ENCODE data around the gene C1S.
"Not testable (repeated sequence)": the region's sequence is repeated elsewhere in the genome, so short reads cannot be mapped to it uniquely, and the experiment has no call there.

Gene C1S

DNA sequence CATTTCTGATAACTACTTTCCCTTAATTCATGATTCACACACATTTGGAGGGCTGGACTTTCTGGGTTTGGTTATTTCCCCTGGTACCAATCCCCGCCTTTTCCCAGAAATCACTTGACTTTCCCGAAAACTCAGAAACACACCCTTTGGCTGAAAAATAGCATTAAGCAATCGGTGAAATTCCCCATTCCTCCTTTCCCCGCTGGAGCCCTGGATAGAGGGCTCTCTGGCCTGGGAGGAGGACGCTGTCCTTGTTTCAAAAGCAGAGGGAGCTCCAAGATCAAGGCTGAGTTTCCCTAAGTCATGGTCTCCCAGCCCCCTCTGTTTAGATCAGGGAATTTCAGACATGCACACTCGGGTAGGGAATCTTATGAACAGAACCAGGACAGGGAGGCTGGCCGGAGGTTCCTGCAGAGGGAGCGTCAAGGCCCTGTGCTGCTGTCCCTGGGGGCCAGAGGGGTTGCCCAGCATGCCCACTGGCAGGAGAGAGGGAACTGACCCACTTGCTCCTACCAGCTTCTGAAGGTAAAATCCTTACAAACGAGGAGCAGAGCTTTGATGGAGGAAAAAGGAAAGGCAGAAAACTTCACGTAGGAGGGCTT lies at the start of gene C1S:
C1S (plus strand) TSS at position 366 of the 602 bp plus-strand sequence. CDS start 1,195 bp downstream, outside the sequence.
- no peak for DNase-seq

DNA sequence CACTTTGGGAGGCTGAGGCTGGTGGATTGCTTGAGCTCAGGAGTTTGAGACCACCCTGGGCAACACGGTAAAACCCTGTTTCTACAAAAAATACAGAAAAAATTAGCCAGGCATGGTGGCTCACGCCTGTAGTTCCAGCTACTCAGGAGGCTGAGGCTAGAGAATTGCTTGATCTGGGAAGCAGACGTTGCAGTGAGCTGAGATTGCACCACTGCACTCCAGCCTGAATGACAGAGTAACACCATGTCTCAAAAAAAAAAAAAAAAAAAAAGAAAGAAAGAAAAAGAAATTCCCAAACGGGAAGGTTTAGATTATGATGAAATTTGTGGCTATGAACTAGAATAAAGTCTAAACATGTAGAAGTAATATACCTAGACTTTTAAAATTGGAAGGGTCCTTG lies 49.1 kb upstream of the C1S start:
- DNase-seq: not testable (repeated sequence)

DNA sequence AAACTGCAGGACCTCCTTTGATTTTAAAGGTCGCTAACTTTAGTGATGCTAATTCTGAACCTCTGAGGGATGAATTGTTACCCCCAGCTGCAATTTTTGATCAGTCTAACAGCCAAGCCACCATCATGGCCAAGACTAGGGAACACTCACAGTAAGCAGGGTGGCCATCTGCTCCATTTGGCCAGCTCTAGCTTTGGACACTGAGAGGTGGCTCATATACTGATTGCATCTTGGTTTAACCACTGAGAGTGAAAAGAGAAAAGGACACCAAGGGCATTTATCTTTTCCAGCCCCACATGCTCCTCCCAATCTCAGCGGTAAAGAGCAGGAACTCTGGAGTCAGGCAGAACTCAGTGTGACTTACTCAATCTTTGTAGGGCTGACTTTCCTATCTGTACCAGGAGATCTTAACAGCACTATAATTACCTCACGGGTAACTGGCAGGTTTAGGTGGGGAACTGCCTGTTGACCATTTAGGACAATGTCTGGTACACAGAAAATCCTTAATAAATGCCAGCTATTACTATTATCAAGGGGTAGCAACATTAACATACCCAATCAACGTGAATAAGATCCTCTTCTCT lies 48.4 kb upstream of the C1S start:
- DNase-seq: no peak

DNA sequence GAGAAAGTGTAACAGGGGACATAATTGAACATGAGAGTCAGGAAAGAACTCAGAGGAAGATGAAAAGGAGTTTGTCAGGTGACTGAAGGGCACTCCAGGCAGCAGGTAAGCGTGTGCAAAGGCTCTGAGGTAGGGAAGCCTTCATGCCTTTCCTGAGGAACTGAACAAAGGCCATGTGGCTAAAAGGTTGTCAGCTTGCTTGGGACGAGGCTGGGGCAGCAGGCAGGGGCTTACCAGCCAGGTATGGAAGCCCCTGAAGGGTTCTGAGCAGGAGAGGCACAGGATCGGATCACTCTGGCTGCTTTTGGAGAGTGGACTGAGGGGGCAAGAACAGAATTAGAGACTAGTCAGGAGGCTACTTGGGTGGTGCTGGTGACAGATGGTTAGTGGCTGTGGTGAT lies 47.4 kb upstream of the C1S start:
- DNase-seq: no peak

DNA sequence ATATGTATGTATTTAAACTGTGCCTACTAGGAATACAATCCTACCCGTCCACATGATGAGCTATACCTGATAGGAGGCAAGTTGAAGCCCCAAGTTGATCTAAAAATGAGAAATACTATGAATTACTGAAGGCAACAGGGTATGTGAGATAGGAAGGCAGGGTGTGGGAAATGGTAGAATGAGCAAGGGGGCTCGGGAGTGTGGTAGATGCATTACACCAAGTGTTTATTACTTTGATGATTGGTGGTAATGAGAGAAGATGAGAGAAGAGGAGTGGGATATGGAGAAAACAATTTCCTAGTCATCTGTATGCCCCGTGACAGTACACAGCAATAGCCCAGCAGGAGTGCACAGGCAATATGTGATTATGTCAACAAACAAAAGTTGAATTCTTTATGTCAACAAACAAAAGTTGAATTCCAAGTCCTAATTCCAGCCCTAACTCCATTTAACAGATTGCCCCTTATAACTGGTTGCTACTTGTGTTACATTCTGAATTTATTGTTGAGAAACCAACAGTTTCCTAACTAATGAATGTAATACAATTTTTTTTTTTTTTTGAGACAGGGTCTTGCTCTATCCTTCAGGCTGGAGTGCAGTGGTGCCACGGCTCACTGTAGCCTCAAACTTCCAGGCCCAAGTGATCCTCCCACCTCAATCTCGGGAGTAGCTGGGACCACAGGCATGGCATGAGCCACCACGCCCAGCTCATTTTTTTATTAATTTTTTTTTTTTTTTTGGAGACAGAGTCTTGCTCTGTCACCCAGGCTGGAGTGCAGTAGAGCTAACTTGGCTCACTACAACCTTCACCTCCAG lies 44.8 kb upstream of the C1S start:
- no peak for DNase-seq

DNA sequence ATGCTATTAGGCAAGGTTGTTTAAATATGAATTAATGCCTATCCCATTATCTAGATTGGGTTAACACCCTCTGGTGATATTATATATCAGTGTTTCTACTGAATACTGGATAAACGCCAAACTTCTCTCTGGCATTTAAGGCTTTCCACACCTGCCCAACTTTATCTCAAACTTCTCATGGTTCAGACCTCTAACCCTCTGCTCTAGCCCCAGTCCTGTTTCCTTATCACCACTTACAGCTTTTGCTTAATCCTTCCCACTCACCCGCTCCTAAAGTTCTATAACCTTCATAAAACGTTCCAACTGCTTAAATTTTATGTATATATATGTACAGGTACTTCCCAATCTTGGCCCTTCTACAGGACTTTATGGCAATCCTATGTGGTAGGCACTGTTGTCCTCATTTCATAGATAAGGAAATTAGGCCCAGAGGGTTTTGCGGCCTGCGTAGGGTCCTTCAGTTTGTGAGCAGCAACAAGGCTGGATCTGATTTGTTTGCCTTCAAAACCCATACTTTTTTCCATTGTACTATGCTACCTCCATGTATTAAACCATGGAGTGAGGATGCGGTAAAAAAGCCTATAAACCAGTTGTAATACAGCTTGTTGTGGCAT lies 43.5 kb upstream of the C1S start:
- DNase-seq: no peak

DNA sequence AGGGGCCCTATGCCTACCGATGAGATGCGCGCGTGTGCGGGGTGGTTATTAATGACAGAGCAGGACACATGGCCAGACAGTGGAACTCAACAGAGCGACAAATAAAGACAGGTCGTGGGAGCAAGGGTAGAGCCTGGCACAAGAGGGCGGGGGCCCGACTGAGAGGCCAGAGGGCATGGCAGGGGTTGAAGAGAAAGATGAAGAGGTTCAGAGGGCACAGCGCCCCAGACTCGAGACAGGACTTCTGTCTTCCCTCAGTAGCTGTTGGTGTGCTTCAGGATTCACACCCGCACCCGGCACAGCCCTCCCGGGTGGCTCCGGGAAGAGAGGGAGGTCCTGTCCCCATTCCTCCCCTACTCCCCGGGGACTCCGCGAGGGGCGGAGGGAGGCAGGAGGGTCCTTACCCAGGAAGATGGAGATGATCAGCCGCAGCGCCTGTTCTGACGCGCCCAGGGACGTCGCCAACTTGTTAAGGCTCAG lies 42.6 kb upstream of the C1S start:
- DNase-seq: peak; percentile 77

DNA sequence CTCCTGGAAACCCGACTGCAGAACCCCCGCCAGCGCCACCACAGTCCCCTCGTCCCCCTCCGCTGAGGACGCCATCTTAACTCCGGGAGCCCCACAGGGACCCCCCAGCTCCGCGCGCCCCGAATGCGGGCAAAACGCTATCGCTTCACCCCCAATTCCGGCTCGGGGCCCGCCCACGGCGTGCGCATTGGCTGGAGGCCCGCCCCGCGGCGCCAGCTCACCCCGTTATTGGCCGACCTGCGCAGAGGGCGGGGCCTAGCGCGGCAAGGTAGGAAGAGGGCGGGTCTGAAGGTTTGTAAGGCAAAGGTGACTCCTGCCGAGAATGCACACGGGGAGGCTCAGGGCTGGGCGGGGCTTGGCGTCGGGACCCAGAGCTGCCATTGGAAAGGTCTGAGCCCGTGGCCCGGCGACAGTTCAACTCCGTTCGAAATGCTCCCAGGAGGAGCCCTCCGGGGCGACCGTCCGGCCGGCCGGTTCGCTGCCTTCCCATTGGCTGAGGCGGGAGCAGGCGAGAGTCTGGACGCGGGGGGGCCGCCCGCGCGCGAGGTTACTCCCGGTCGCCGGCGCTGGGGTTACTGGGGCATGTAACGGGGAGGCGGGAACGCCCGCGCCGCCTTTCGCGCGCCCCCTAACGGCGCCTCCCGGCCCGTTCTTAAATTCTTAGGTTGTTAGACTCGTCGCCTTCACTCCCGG lies 42.0 kb upstream of the C1S start, which contains the start of gene LPCAT3:
LPCAT3 (minus strand) TSS at position 127 of the 693 bp plus-strand sequence; CDS start at position 75, 52 bp downstream.
- peak; percentile 95 for DNase-seq

DNA sequence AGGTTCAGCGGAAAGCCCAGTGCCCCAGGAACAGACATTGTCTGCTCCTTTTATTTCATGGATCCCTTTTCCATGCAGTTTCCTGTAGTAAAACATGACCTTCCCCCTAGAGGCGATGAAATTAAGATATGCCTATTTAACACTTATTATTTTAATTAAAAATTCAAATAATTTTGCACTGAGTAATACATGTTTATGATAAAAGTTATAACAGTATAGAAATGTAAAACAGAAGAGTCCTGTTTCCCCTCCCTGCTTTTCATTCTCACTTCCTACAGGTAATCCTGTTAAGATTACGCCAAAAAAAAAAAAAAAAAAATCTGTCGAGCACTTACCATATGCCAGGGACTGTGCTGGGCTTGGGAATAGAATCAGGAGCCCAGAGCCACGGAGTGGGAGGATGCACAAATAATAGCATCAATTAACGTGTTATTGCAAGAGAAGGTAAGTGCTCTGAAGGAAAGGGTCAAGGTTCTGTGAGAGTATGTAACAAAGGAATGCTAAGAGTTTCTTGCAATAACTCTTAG lies 41.4 kb upstream of the C1S start:
- DNase-seq: no peak

DNA sequence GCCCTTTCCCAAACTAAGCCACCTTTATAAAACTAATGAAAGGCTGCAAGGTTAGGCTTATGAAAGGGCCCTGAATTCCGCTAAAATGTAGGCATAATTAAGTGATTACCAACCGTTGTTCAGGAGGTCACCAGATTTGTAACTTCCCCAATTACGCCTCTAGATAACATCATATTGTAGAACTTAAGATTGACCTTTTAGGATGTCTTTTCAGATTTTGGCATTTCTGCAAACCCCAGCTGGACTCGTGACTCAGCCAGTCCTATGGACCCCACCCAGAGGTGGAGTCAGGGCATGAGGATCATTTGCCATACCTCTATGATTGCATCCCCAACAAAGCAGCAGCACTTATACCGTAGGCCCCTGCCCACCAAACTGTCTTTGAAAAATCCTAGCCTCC lies 38.6 kb upstream of the C1S start:
- DNase-seq: no peak

DNA sequence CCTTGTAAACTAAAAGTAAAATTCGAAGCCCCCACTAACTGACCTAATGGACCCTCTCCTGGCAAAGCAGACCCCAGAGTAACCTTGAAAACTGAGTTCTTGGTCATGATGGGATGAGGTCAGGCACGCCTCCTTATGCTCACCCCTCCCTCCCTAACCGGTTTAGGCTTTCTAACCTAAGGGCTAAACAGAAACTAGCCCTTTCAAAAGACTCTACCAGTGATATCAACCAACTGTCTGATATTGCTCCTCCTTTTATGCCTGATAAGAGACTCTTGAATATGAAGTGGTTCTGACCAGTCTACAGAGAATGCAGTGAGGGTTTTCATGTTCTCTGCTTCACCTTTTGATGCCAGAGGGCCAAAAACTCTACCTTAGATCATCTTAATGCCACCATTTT lies 37.4 kb upstream of the C1S start:
- DNase-seq: no peak

DNA sequence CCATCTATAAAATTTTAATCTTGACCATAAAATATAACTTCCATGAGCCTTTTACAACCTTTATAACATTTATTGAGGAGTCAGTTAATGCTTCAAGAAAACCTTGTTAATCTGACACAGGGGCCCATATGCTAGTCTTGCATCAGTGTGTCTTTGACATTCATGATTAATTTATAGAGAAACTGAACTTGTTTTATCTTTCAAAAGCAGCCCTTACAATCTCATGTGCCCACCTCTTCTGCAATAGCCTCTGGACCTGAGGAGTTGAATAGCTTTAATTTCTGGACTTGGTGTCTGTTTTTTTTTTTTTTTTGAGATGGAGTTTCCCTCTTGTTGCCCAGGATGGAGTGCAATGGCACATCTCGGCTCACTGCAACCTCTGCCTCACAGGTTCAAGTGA lies 33.7 kb upstream of the C1S start:
- no peak for DNase-seq

DNA sequence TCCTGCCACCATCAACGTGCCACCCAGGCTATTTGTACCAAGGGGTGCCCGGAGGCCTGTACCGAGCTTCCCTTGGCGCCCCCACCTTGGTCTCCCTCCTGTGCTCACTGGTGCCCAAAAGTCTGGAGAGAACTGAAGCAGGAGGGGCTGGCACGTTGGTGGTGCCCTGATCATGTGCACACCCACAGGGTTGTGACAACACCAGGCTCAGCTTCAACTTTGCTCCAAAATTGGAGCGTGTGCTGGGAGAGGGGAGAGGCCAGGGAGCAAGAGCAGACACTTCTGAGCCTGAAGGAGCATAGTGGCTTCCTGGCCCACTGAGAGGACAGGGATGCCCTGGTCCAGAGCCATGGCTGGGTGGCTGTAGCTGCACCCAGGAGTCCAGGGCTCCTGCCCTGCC lies 29.2 kb upstream of the C1S start:
- DNase-seq: no peak

DNA sequence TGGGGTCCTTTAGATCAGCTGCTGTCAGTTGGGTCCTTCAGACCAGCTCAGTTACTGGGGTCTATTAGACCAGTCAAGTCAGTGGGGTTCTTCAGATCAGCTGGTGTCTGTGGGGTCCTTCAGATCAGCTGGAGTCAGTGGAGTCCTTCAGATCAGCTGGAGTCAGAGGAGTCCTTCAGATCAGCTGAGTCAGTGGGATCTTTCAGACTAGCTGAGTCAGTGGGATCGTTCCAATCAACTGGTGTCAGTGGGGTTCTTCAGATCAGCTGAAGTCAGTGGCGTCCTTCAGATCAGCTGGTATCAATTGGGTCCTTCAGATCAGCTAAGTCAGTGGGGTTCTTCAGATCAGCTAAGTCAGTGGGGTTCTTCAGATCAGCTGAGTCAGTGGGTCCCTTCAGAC lies 27.5 kb upstream of the C1S start:
- DNase-seq: no peak

DNA sequence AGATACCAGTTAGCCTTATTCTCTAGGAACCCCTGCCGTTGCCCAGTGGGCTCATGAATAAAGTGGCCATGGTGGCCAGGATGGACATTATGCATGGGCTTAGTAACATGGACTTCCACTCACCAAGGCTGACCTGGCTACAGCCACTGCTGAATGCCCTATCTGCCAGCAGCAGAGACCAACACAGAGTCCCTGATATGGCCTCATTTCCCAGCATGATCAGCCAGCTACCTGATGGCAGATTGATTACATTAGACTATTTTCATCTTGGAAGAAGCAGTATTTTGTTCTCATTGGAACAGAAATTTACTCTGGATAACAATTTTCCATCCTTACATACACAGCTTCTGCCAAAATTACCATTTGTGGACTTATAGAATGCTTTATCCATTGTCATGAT lies 26.1 kb upstream of the C1S start:
- DNase-seq: no peak

DNA sequence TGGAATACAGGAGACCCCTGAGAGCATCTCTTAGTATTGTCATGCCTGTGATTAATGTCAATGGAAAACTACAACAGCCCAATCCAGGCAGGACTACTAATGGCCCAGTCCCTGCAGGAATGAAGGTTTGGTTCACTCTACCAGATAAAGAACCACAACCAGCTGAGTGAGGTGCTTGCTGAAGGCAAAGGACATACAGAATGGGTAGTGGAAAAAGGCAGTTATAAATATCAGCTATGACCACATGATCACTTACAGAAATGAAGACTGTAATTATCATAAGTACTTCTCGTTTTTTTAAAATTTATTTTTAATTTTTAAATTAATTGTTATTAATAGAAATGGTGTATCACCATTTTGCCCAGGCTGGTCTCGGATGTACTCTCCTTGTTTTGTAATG lies 25.1 kb upstream of the C1S start:
- DNase-seq: no peak

DNA sequence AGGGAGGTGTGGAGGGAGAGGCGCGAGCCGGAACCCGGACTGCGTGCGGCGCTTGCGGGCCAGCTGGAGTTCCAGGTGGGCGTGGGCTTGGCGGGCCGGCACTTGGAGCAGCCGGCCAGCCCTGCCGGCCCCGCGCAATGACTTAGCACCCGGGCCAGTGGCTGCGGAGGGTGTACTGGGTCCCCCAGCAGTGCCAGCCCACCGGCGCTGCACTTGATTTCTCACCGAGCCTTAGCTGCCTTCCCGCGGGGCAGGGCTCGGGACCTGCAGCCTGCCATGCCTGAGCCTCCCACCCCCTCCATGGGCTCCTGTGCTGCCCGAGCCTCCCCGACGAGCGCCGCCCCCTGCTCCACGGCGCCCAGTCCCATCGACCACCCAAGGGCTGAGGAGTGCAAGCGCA lies 23.1 kb upstream of the C1S start:
- DNase-seq: not testable (repeated sequence)

DNA sequence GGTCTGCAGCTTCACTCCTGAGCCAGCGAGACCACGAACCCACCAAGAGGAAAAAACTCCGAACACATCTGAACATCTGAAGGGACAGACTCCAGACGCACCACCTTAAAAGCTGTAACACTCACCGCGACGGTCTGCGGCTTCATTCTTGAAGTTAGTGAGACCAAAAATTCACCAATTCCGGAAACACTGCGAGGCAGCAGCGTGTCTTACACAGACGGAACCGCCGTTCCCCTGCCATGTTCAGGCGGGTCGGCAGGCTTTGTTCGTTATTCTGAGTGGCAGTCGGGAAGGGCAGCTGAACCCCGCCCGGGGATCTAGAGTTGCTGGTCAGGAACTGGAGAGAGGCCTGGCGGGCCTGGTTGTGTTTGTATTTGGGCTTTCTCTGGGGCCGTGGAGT lies 21.9 kb upstream of the C1S start:
- DNase-seq: no peak

DNA sequence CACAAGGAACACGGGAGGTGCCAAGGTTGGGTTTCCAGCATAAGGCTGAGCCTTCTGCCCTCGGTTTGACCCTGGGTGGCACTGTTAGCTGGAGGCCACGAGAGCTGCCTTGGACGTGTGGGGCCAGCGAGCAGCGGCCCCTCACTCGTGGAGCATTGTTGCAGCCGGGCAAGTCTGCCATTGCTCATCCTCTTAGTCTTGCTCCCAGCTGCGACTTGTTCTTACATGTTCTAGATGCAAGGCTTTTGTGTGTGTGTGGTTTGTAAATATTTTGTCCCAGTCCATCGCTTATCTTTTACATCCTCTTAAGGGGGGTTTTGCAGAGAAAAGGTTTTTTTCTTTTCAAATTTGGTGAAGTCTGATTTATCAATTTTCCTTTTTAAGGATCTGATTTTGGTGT lies 21.1 kb upstream of the C1S start:
- DNase-seq: no peak

DNA sequence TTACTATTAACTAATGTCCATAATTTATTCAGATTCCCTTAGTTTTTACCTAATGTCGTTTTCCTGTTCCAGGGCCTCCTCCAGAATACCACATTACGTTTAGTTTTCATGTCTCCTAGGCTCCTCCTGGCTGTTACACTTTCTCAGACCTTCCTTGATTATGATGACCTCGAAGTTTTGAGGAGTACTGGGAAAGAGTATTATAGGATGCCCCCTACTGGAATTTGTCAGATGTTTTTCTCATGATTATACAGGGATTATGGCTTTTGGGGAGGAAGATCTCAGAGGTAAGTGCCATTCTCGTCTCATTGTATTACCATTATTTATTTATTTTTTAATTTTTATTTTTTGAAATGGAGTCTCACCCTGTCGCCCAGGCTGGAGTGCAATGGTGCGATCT lies 17.7 kb upstream of the C1S start:
- DNase-seq: no peak

DNA sequence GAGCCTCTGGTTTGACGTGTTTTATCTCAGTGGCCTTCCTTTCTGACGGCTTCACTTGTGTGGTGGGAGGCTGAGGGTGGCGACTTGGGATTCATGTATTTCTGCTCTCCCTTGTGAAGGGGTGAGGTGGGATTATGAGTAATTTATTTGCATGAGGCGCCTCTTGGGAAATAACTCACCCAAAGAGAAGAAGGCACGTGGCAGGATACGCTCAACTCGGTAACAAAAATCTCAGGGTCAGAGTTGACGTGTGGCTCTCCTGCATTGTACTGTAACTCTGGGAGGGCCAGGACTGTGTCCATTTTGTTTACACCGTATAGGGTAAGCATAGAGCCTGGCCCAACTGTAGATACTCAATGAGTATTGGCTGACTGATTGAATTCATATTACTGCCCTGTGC lies 14.6 kb upstream of the C1S start:
- DNase-seq: no peak

DNA sequence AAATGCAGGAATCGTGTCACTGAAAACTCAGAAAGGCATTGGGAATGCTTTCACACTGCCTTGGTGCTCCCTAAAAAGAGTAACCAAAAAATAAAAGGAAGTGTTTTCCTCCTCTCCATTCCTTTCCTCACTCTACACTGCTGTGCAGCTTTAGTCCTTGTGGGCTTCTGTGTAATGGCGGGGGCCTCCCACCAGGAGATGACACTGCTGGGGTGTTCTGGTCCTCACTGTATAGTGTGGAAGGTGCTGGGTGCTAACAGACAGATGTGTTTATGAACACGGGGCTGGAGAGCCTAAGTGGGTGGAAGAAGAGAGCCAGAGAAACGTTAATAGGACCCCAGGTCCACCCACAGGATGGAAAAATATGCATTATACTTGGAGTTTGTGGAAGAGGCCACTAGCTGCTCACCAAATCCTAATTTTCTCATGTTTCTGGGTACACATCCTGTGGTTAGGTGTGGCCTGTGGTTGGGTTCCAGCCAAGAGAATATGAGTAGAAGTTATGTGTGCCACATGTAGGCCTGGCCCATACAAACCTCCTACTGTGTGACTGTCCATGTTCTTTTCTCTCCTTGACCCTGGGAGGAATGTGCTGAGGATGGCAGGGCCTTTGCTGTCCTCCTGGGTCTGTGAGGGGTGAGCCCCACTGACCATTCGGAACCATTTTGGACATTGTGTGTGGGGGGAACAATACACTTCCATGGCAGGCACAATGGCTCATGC lies 14.0 kb upstream of the C1S start:
- DNase-seq: no peak

Data from NCI-H2107 (cell line).